Liver (tissue), 9 donors: Measurements from ENCODE around the gene RAB27B. TPM values are rescaled to one million over a fixed set of nuclear protein-coding genes. Genes with fewer than 3 reads are reported as not detected.

Source experiments
- DNase-seq: peaks from one replicate; pipeline ENCODE4 v3.0.0-alpha.2; 2017; ENCODE audit warnings: low spot score
- H3K27ac ChIP-seq, 2 donors: one replicate each; pipeline ENCODE4 v1.7.0; 2013; ENCODE audit warnings: inconsistent platforms in 2 of 2, low read length in 2 of 2, control low read depth in 1 of 2, low read depth in 1 of 2, mild to moderate bottlenecking in 1 of 2
- H3K27me3 ChIP-seq, 4 donors: one replicate each; pipeline versions ENCODE4 v1.6.1 to v1.7.0; 2013; ENCODE audit warnings: low read length in 3 of 4, inconsistent platforms in 1 of 4, mild to moderate bottlenecking in 1 of 4, moderate library complexity in 1 of 4; ENCODE audit not compliant: control insufficient read depth in 4 of 4, insufficient read depth in 4 of 4
- H3K36me3 ChIP-seq, 4 donors: one replicate each; pipeline versions ENCODE4 v1.6.1 to v1.7.0; 2013; ENCODE audit warnings: low read length in 3 of 4, mild to moderate bottlenecking in 3 of 4, low read depth in 1 of 4, moderate library complexity in 1 of 4; ENCODE audit not compliant: control insufficient read depth in 4 of 4, insufficient read depth in 3 of 4
- H3K4me1 ChIP-seq, 4 donors: one replicate each; pipeline versions ENCODE4 v1.6.1 to v1.7.0; 2013; ENCODE audit warnings: low read length in 3 of 4, mild to moderate bottlenecking in 3 of 4, moderate library complexity in 1 of 4; ENCODE audit not compliant: control insufficient read depth in 4 of 4, insufficient read depth in 4 of 4
- H3K4me3 ChIP-seq, 3 donors: one replicate each; pipeline versions ENCODE4 v1.6.1 to v1.7.0; 2013; ENCODE audit warnings: low read length in 3 of 3, control low read depth in 1 of 3, low read depth in 1 of 3, mild to moderate bottlenecking in 1 of 3
- H3K9ac ChIP-seq, 2 donors: one replicate each; pipeline ENCODE4 v1.7.0; 2013; ENCODE audit warnings: low read length in 2 of 2, mild to moderate bottlenecking in 2 of 2, moderate library complexity in 2 of 2, control low read depth in 1 of 2, low read depth in 1 of 2
- H3K9me3 ChIP-seq, 4 donors: one replicate each; pipeline versions ENCODE4 v1.6.1 to v1.7.0; 2013; ENCODE audit warnings: low read length in 3 of 4; ENCODE audit not compliant: control insufficient read depth in 4 of 4
- CTCF ChIP-seq: fragments of 150-350 bp; IDR thresholded peaks from 2 replicates; pipeline ENCODE4 v1.5.1; 2017; ENCODE audit warnings: improper control_type of control experiment, low read depth, low read length; ENCODE audit not compliant: missing input control
- EGR1 ChIP-seq, 2 donors: IDR thresholded peaks; 2 replicates each; pipeline ENCODE4 v1.6.1; 2016 to 2018; ENCODE audit warnings: antibody characterized with exemption in 2 of 2, low read depth in 2 of 2
- FOXA2 ChIP-seq: IDR thresholded peaks from 2 replicates; pipeline ENCODE4 v1.6.1; 2016; ENCODE audit warnings: antibody characterized with exemption
- GABPA ChIP-seq, 2 donors: IDR thresholded peaks in 1 of 2; conservative IDR thresholded peaks in 1 of 2; 2 replicates each; pipeline ENCODE4 v1.6.1; 2016; ENCODE audit warnings: antibody characterized with exemption in 2 of 2, mild to moderate bottlenecking in 1 of 2, moderate library complexity in 1 of 2
- HNF4A ChIP-seq, 2 donors: conservative IDR thresholded peaks; 2 replicates each; pipeline ENCODE4 v1.6.1; 2016; ENCODE audit warnings: antibody characterized with exemption in 2 of 2, mild to moderate bottlenecking in 2 of 2
- HNF4G ChIP-seq: IDR thresholded peaks from 2 replicates; pipeline ENCODE4 v1.6.1; 2016; ENCODE audit warnings: antibody characterized with exemption
- JUND ChIP-seq, 2 donors: IDR thresholded peaks; 2 replicates each; pipeline ENCODE4 v1.6.1; 2016; ENCODE audit warnings: antibody characterized with exemption in 2 of 2
- NR2F2 ChIP-seq: IDR thresholded peaks from 2 replicates; pipeline ENCODE4 v1.6.1; 2016; ENCODE audit warnings: antibody characterized with exemption
- TAF1 ChIP-seq: conservative IDR thresholded peaks from 2 replicates; pipeline ENCODE4 v1.6.1; 2016; ENCODE audit warnings: antibody characterized with exemption, mild to moderate bottlenecking
- ZBTB33 ChIP-seq: IDR thresholded peaks from 2 replicates; pipeline ENCODE4 v1.6.1; 2016; ENCODE audit warnings: antibody characterized with exemption
- WGBS: extraction: QIAGEN DNeasy Blood & Tissue Kit; methylation state at CpG from one replicate; pipeline ENCODE4 v1.1.7; 2013; 5-methylcytosine and 5-hydroxymethylcytosine counted together
- polyA plus RNA-seq, 2 donors: library from polyadenylated mRNA; stranded (reverse) in 1 of 2; unstranded in 1 of 2; fragments of 200-250 nt in 1 of 2; fragments of >200 nt in 1 of 2; fragmentation: Nextera tagmentation in 1 of 2; extraction: Ambion mirVana in 1 of 2; gene quantifications; one replicate each; pipeline versions ENCODE4 v1.2.1 to v1.2.3, GENCODE V29; 2013 to 2015
- total RNA-seq, 2 donors: library from RNA; depleted of rRNA; stranded (reverse); fragments of >200 nt; gene quantifications; one replicate each; pipeline ENCODE4 v1.2.3, GENCODE V29; 2014
- TF ChIP-seq, protein P1 (sequence below): IDR thresholded peaks from 2 replicates; pipeline ENCODE4 v1.6.1; 2016; ENCODE audit warnings: antibody characterized with exemption
- TF ChIP-seq, protein P2 (sequence below): IDR thresholded peaks from 2 replicates; pipeline ENCODE4 v1.6.1; 2016; ENCODE audit warnings: antibody characterized with exemption
- donor health status: healthy.
- donor health status: healthy.
- donor health status: healthy.
- donor health status: healthy.
- donor health status: healthy.

RAB27B gene
- total and polyA plus RNA-seq, 4 donors = 0.13 to 4.5 (median 0.24) TPM

DNA sequence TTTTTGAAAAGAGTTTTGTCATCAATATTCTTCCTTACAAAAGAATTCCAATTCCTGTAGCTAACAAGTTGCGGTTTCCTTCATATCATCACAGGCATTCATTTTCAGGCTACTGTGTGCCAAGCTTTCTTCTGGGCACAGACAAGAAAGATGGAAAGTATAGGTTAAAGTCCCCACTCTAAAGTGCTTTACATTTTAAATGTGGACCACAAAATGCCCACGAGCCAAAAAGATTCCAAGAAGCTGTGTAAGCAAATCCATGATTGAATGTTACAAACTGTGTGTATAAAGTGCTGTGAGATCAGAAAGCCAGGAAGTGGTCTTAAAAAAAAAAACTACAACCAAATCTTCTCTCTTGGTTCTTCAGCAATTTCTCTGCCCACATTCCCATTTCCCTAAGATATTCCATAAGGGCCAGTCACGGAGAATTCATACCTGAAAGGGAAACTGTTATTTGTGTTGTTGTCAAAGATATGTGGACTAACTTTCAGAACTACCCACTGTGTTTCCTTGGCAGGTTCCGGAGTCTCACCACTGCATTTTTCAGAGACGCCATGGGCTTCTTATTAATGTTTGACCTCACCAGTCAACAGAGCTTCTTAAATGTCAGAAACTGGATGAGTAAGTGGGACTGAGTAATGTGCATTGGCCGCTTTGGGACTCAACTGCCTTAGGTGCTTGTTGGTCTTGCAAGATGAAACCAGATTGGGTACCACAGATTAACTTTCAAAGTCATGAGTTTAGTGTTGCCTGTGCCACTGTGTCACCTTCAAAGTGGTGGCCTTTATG, 55.7 kb downstream of the RAB27B start (continued):
- TF ChIP-seq EGR1 (IDR thresholded peaks at IDR 0.05; ENCODE audit: low read depth in 2 of 2) = no peak

DNA sequence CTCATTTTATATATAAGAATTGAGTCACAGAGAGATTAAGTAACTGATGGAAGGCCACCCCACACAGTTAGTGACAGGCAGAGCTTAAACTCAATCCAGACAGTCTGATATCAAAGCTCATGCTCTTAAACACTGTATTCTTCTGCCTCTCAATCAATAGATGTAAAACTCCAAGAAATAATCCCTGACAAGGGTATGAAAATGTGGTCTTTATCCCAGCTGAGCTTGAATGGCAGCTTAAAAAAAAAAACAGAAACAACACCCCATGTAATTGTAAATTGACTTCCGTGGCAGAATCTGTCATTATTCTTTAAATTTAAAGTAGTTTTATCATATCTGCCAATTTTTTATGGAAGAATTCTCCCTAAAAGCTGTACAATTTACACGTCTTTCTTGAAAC, 60.1 kb downstream of the RAB27B start:
- Histone ChIP-seq H3K36me3 (no peaks in the 10 kb centered on the region), H3K9ac (no peak overlapping the region), H3K27ac (no peak overlapping the region), H3K4me1 (no peaks in the 10 kb centered on the region), H3K4me3 (no peak overlapping the region), H3K27me3 (no peaks in the 10 kb centered on the region), H3K9me3 (no peaks in the 10 kb centered on the region)
- DNase-seq = no peak
- 93% methylated on average over 2 of the region's 2 CpGs for WGBS
- no peak for TF ChIP-seq HNF4G
- TF ChIP-seq ZBTB33 = no peak
- TF ChIP-seq EGR1 (IDR thresholded peaks at IDR 0.05; ENCODE audit: low read depth in 2 of 2) = no peak
- TF ChIP-seq, protein P1, sequence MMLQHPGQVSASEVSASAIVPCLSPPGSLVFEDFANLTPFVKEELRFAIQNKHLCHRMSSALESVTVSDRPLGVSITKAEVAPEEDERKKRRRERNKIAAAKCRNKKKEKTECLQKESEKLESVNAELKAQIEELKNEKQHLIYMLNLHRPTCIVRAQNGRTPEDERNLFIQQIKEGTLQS = no peak
- TF ChIP-seq JUND (IDR thresholded peaks at IDR 0.05) = no peak
- TF ChIP-seq, protein P2, sequence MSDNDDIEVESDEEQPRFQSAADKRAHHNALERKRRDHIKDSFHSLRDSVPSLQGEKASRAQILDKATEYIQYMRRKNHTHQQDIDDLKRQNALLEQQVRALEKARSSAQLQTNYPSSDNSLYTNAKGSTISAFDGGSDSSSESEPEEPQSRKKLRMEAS = no peak
- TF ChIP-seq CTCF = no peak
- TF ChIP-seq HNF4A (conservative IDR thresholded peaks at IDR 0.05) = no peak
- no peak for TF ChIP-seq FOXA2
- no peak for TF ChIP-seq TAF1
- TF ChIP-seq GABPA (IDR thresholded peaks at IDR 0.05 in 1 of 2, conservative IDR thresholded peaks at IDR 0.05 in 1 of 2) = no peak
- TF ChIP-seq NR2F2 = no peak

DNA sequence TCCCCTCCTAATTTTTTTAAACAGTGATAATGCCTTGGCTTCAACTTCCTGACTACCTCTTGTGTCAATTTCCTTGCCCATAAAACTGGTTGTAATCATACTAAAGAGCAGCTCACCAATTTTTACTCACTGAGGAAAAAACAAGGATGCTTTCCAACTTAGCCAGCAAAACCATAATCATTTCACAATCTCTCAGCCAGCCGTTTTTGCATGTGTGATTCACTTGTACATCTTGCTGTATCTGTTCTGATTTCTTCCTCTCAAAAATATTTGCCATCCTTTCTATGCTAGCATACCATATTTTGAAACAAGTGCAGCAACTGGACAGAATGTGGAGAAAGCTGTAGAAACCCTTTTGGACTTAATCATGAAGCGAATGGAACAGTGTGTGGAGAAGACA, 60.7 kb downstream of the RAB27B start:
- Histone ChIP-seq H3K9me3 (no peaks in the 10 kb centered on the region), H3K27ac (no peak overlapping the region), H3K27me3 (no peaks in the 10 kb centered on the region), H3K4me1 (no peaks in the 10 kb centered on the region), H3K36me3 (no peaks in the 10 kb centered on the region), H3K9ac (no peak overlapping the region), H3K4me3 (no peak overlapping the region)
- no peak for TF ChIP-seq GABPA (IDR thresholded peaks at IDR 0.05 in 1 of 2, conservative IDR thresholded peaks at IDR 0.05 in 1 of 2)
- no peak for DNase-seq
- WGBS = 79% methylated on average over 2 of the region's 2 CpGs
